B cell (primary cell): ENCODE results near the gene OR10A5.

Source experiments
- EZH2 ChIP-seq: IDR thresholded peaks from 2 replicates; pipeline ENCODE4 v1.6.1; 2012; ENCODE audit warnings: borderline replicate concordance, low read depth, mild to moderate bottlenecking, moderate library complexity, low read length; ENCODE audit not compliant: insufficient read depth, poor library complexity, severe bottlenecking
- TF ChIP-seq, protein P1 (sequence below): fragments of 200-600 bp; IDR thresholded peaks from one replicate; pipeline ENCODE4 v1.8.0; 2022; ENCODE audit warnings: antibody characterized with exemption, mild to moderate bottlenecking

DNA sequence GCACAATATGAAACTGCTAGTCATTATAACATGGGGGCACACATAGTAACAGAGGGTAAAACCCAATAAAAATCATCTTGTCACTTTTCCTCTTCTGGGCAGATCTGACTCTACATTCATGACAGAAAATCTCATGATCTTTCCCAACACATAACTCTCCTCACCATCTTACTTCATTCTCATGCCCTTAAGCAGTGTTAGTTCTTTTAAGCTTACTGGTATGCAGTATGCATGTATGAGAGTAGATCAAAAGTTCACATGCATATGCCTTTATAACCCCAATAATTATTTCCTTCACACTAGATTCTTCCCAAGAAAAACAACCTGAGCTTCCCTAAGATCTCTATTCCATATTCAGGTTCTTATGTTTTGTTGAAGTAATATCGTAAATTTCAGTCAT is 25.8 kb downstream of the OR10A5 start:
- TF ChIP-seq, protein P1, sequence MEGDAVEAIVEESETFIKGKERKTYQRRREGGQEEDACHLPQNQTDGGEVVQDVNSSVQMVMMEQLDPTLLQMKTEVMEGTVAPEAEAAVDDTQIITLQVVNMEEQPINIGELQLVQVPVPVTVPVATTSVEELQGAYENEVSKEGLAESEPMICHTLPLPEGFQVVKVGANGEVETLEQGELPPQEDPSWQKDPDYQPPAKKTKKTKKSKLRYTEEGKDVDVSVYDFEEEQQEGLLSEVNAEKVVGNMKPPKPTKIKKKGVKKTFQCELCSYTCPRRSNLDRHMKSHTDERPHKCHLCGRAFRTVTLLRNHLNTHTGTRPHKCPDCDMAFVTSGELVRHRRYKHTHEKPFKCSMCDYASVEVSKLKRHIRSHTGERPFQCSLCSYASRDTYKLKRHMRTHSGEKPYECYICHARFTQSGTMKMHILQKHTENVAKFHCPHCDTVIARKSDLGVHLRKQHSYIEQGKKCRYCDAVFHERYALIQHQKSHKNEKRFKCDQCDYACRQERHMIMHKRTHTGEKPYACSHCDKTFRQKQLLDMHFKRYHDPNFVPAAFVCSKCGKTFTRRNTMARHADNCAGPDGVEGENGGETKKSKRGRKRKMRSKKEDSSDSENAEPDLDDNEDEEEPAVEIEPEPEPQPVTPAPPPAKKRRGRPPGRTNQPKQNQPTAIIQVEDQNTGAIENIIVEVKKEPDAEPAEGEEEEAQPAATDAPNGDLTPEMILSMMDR, result no peak
- TF ChIP-seq EZH2, result no peak
